ENCODE data around the gene CENPH.
"Not testable (repeated sequence)": the region's sequence is repeated elsewhere in the genome, so short reads cannot be mapped to it uniquely, and the experiment has no call there.

DNA sequence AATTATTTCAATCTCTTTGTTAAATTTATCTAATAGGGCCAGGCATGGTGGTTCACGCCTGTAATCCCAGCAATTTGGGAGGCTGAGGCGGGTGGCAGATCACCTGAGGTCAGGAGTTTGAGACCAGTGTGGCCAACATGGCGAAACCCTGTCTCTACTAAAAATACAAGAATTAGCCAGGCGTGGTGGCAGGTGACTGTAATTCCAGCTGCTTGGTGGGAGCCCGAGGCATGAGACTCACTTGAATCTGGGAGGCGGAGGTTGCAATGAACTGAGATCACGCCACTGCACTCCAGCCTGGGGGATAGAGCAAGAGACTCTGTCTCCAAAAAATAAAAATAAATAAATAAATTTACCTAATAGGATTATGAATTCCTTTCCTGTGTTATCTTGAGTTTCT, 40.8 kb upstream of the CENPH start:
- TF ChIP-seq SIN3A (IDR thresholded peaks at IDR 0.05; ENCODE audit: borderline replicate concordance, low read depth, low read length); FOSL2 (IDR thresholded peaks at IDR 0.05; ENCODE audit: borderline replicate concordance, low read depth); FOXM1 (IDR thresholded peaks at IDR 0.05; ENCODE audit: low read depth); RAD21 (IDR thresholded peaks at IDR 0.05; ENCODE audit: low read length); ELF1 (IDR thresholded peaks at IDR 0.05); TCF12 (IDR thresholded peaks at IDR 0.05): not testable (repeated sequence)
- TF ChIP-seq, protein P1, sequence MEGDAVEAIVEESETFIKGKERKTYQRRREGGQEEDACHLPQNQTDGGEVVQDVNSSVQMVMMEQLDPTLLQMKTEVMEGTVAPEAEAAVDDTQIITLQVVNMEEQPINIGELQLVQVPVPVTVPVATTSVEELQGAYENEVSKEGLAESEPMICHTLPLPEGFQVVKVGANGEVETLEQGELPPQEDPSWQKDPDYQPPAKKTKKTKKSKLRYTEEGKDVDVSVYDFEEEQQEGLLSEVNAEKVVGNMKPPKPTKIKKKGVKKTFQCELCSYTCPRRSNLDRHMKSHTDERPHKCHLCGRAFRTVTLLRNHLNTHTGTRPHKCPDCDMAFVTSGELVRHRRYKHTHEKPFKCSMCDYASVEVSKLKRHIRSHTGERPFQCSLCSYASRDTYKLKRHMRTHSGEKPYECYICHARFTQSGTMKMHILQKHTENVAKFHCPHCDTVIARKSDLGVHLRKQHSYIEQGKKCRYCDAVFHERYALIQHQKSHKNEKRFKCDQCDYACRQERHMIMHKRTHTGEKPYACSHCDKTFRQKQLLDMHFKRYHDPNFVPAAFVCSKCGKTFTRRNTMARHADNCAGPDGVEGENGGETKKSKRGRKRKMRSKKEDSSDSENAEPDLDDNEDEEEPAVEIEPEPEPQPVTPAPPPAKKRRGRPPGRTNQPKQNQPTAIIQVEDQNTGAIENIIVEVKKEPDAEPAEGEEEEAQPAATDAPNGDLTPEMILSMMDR (IDR thresholded peaks at IDR 0.05): not testable (repeated sequence)
- TF ChIP-seq, protein P2, sequence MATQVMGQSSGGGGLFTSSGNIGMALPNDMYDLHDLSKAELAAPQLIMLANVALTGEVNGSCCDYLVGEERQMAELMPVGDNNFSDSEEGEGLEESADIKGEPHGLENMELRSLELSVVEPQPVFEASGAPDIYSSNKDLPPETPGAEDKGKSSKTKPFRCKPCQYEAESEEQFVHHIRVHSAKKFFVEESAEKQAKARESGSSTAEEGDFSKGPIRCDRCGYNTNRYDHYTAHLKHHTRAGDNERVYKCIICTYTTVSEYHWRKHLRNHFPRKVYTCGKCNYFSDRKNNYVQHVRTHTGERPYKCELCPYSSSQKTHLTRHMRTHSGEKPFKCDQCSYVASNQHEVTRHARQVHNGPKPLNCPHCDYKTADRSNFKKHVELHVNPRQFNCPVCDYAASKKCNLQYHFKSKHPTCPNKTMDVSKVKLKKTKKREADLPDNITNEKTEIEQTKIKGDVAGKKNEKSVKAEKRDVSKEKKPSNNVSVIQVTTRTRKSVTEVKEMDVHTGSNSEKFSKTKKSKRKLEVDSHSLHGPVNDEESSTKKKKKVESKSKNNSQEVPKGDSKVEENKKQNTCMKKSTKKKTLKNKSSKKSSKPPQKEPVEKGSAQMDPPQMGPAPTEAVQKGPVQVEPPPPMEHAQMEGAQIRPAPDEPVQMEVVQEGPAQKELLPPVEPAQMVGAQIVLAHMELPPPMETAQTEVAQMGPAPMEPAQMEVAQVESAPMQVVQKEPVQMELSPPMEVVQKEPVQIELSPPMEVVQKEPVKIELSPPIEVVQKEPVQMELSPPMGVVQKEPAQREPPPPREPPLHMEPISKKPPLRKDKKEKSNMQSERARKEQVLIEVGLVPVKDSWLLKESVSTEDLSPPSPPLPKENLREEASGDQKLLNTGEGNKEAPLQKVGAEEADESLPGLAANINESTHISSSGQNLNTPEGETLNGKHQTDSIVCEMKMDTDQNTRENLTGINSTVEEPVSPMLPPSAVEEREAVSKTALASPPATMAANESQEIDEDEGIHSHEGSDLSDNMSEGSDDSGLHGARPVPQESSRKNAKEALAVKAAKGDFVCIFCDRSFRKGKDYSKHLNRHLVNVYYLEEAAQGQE (IDR thresholded peaks at IDR 0.05; ENCODE audit: low read depth, low read length): not testable (repeated sequence)

Measured in SK-N-SH (cell line).